Activated CD4-positive, alpha-beta T cell treated with anti-CD3 and anti-CD28 coated beads, Interleukin-2, amount 50 U/mL, for 4 hours (primary cell): Measurements from ENCODE around the gene ZNF573.
"Not testable (repeated sequence)": the region's sequence is repeated elsewhere in the genome, so short reads cannot be mapped to it uniquely, and the experiment has no call there.

Experiments used
- DNase-seq, 2 experiments: peaks; one replicate each; pipeline ENCODE4 v3.0.0-alpha.2; 2020

ZNF573 gene

GRCh38 chr19:37779127-37780005 is at the start of gene ZNF573:
ZNF573 (minus strand) TSS chr19:37779586; CDS start chr19:37773729, 5,857 bp downstream.
- DNase-seq = peak; percentile 71 to 72

GRCh38 chr19:37817180-37817981 is 38.0 kb upstream of the ZNF573 start:
- DNase-seq = no peak

GRCh38 chr19:37815611-37816010 is 36.2 kb upstream of the ZNF573 start:
- DNase-seq = not testable (repeated sequence)

- DNase-seq = no peak
These were observed 34.0 kb upstream of the ZNF573 start for GRCh38 chr19:37813340-37813739.

- DNase-seq = no peak
These were observed 30.0 kb upstream of the ZNF573 start for GRCh38 chr19:37809366-37809765.

GRCh38 chr19:37803249-37803840 is 24.0 kb upstream of the ZNF573 start:
- no peak for DNase-seq

- no peak for DNase-seq
These were observed 11.0 kb upstream of the ZNF573 start for GRCh38 chr19:37790244-37790925.

- DNase-seq = no peak
These were observed 716 bp downstream of the ZNF573 start for GRCh38 chr19:37778613-37779126.

GRCh38 chr19:37770985-37771384 is 8.4 kb downstream of the ZNF573 start:
- DNase-seq = no peak

GRCh38 chr19:37763488-37763887 is 15.9 kb downstream of the ZNF573 start:
- no peak for DNase-seq

- not testable (repeated sequence) for DNase-seq
These were observed 21.7 kb downstream of the ZNF573 start for GRCh38 chr19:37757683-37758082.

GRCh38 chr19:37738371-37738770 is 41.0 kb downstream of the ZNF573 start:
- no peak for DNase-seq

- no peak for DNase-seq
These were observed 54.2 kb downstream of the ZNF573 start for GRCh38 chr19:37725181-37725580.

- DNase-seq = no peak
These were observed 59.5 kb downstream of the ZNF573 start for GRCh38 chr19:37719927-37720265.

GRCh38 chr19:37719111-37719926 is 60.1 kb downstream of the ZNF573 start, which contains the start of gene ZNF607:
ZNF607 (minus strand) TSS chr19:37719761; CDS start chr19:37711618, 8,143 bp downstream.
- peak; percentile 70 to 73 for DNase-seq

GRCh38 chr19:37718304-37718703 is 61.1 kb downstream of the ZNF573 start:
- DNase-seq = no peak

- no peak for DNase-seq
These were observed 63.2 kb downstream of the ZNF573 start for GRCh38 chr19:37716140-37716539.

GRCh38 chr19:37706052-37706605 is 73.3 kb downstream of the ZNF573 start:
- DNase-seq = no peak

- no peak for DNase-seq
These were observed 80.3 kb downstream of the ZNF573 start for GRCh38 chr19:37699057-37699456.

- DNase-seq = no peak
These were observed 81.2 kb downstream of the ZNF573 start for GRCh38 chr19:37698216-37698615.
